GM18517 (cell line): ENCODE data around the gene SLC8B1.

ENCODE experiments used
- ATAC-seq: cut with Tn5 transposase; IDR thresholded peaks from one replicate; pipeline ENCODE4 v1.9.1; 2021; ENCODE audit warnings: mild to moderate bottlenecking, moderate library complexity; ENCODE audit not compliant: unreplicated experiment

The SLC8B1 gene

GRCh38 chr12:113325916-113326315, 9.0 kb downstream of the SLC8B1 start:
- ATAC-seq, result no peak

DNA sequence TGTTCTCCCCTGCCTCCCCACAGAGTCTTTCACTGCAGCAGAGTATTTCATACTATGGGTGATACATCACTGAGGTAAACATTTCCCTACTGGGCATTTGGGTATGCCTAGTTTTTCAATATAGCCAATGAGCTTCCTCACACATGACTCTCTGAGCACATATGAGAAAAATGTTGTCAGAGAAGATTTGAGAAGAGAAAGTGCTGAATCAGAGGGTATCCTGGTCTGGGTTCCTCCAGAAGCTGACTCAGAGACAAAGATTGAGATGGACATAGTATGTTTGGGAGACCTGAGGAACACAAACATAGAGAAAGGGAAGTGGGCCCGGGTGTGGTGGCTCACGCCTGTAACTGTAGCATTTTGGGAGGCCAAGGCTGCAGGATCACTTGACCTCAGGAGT, 12.6 kb downstream of the SLC8B1 start:
- ATAC-seq, result no peak

GRCh38 chr12:113320401-113320800, 14.5 kb downstream of the SLC8B1 start:
- no peak for ATAC-seq

DNA sequence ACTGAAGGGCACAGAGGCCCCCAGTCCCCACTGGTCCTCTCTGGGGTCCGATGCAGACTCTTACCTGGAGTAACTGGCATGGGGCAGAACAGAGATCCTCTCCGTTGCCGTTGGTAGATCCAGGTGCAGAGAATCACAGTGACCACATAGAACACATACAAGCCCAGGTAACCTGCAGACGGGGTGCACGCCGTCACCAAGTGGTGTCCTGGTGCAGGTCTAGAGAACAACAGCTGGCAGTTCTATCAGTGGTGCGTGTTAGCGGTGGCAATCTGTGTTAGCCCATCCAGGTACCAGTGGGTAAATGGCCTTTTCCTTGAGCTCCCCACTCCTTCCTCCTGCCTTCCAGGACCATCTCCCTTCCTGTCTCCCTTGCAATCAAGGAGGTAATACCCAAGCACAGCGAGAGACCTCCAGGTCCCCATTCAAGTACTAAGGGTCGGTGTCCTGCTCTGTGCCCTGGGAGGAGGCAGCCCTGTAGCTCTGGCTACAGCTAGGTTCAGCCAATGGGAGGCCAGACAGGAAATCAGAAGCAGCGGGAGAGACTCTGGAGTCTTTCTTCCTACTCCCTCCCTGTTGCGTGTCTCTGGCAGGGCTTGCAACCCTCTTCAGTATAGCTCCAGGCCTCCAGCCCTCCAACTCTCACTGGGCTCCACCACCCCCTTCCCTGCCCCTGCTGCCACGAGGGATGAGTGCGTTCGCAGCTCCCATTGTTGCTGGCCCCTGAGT, 15.8 kb downstream of the SLC8B1 start:
- no peak for ATAC-seq

DNA sequence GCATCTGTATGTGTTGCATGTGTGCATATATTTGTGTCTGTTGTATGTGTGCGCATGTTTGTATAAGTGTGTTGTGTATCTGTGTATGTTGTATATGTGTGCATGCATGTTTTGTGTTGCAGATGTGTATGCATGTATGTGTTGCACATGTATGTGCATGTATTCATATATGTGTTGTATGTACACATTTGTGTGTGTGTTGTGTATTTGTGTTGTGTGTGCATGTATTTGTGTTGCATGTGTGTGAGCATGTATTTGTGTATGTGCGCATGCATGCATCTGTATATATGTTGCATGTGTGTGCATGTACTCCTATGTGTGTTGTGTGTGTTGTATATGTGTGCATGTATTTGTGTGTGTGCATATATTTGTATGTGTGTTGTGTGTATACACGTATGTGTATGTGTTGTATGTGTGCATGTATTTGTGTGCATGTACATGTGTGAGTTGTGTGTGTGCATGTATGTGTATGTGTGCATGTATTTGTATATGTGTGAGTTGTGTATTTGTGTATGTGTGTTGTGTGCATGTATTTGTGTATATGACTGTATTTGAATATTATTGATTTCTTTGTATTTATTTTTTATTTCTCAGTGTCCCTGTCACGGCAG, 16.8 kb downstream of the SLC8B1 start:
- no peak for ATAC-seq

DNA sequence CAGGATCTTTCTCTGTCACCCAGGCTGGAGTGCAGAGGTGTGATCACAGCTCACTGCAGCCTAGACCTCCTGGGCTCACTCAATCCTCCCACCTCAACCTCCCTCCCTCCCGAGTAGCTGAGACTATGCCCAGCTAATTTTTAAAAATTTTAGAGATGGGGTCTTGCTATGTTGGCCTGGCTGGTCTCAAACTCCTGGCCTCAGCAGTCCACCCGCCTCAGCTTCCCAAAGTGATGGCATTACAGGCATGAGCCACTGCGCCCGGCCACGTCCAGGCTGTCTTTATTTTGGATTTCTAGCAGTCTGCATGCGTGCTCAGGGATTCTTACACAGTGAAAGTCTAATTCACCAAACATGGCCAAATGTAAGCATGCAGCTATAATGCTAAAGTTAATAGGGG, 17.8 kb downstream of the SLC8B1 start:
- no peak for ATAC-seq

DNA sequence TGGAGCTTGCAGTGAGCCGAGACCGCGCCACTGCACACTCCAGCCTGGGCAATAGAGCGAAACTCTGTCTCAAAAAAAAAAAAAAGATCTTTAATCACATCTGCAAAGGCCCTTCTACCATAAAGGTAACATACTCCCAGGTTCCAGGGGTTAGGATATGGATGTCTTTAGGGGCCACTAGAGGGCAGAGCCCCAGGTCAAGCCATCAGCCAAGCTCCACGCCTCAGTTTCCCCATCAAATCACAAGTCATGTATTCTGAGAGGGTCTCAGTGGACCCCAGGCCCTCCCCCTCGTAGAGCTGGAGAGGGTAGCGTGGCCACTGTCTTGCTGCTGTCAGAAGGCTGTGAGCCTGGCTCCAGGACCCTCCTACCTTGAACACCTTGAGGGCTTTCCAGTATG, 18.8 kb downstream of the SLC8B1 start:
- no peak for ATAC-seq

- no peak for ATAC-seq
These were observed 19.6 kb downstream of the SLC8B1 start for GRCh38 chr12:113315358-113315757.

DNA sequence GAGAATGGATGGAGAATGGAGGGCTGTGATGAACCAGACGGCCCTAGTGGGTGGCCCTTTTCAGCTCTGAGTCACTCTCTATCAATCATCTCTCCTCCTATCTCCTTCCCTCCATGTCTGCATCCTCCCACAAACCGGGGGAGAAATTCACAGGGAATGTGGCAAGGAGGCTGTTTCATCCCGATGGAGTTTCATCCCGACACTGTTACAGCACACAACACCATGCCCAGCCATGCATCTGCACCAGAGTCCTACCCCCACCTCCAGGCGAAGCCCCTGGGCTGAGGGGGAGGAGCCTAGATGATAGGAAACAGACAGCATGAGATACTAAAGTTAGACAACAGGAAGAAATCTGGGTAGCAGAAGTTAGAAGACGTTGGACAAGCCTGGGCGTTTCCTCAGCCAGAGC, 20.8 kb downstream of the SLC8B1 start:
- no peak for ATAC-seq

DNA sequence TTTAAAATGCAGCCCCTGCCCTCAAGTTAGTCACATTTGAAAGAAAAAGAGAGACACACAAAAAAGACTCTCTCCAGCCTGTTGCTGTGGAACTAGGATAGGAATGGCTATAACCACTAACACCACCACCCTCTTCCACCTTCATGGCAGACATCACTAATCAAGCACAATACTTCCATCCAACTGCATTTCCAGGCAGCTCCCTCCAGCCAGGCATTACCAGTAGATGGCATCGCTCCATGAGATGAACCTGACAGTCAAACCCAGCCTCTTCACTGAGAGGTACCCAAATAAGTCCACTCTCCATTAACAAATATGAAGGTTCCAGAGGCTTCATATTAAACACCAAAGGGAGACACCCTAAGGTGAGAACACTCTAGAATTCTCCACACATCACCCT, 24.4 kb downstream of the SLC8B1 start:
- ATAC-seq, result no peak

DNA sequence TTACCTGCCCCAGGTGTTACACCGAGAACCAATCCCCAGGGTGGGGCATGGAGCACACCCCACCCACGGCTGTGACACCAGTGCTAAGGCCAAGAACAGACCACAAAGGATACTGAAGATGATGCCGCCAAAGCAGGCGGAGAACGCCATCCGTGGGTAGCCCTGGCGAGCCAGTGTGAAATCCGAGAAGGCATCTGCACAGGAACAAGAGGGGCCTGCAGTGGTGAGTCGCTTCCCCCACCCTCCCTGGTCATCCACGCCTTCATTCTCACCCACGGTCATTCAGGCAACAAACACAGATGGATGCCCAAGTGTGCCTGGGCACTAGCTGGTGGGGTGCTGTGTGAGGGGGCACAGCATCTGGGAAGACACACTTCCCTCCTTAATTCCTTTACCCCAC, 28.5 kb downstream of the SLC8B1 start:
- no peak for ATAC-seq

DNA sequence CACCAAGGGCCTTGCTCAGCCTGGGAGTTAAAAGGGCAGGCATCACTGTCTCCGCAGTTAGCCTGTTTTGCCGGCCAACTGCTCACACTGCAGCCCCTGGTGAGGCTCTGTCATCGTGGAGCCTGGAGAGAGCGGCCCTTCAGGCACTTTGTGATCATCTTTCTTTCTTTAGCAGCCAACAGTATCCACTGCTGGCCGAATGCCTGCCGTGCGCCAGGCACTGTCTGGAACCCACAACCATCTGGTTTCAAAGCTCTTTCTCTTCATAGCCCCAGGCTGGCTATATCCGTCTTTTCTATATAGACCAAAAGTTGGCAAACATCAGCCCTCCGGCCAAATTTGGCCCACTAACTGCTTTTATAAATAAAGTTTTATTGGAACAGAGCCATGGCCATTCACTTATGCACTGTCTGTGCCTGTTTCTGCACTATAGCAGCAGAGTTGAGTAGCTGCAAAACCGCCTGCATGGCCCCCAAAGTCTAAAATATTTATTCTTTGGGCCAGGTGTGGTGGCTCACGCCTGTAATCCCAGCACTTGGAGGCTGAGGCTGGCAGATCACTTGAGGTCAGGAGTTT, 29.5 kb downstream of the SLC8B1 start:
- ATAC-seq, result no peak

DNA sequence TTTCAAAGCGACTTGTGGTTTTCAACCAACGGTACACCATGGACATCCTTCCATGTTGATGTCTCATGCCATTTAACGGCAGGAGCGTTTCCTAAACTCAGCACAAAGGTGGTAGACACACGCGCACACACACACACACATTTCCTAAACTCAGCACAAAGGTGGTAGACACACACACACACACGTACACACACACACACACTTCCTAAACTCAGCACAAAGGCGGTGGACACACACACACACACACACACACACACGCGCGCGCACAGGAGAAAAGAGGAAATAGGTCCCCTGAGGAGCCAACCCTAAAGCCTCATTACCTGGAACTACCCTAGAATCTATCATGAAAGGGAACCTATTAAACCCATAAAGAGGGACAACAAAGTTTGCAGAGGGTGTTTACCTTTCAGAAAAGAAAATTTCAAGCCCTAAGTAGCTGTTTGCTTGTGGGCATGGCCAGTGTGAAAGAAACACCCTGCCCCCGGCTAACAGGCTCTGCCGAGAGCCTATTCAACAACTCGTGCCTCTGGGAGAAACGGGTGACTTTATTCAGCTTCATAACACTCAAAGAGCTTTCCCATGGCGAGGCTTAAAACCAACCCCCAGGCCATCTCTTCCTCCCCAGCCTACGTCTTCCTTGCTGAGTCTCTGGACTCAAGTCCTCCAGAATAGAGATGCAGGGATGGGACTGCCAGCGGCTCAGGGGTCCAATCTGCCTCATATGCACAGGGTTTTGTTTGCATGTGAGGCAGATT, 31.8 kb downstream of the SLC8B1 start:
- no peak for ATAC-seq

DNA sequence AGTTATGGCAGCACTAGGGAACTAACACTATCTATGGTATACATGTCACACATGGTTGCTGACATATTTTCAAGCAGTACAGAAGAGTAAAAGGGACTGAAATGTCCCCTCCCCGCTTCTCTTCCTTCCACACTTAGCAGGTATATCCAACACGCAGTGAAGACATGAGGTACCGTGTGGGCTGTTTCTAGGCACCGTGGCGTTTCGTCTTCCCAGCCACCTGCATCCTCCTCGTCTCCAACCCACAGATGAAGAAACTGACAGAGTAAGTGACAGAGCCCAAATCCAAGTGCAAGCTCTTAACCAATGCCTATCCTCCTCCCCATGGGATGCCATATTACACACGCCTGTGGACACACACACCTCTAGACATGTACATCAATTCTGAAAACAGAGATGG, 32.4 kb downstream of the SLC8B1 start:
- ATAC-seq, result no peak

- ATAC-seq, result no peak
These were observed 33.1 kb downstream of the SLC8B1 start for GRCh38 chr12:113301811-113302210.

DNA sequence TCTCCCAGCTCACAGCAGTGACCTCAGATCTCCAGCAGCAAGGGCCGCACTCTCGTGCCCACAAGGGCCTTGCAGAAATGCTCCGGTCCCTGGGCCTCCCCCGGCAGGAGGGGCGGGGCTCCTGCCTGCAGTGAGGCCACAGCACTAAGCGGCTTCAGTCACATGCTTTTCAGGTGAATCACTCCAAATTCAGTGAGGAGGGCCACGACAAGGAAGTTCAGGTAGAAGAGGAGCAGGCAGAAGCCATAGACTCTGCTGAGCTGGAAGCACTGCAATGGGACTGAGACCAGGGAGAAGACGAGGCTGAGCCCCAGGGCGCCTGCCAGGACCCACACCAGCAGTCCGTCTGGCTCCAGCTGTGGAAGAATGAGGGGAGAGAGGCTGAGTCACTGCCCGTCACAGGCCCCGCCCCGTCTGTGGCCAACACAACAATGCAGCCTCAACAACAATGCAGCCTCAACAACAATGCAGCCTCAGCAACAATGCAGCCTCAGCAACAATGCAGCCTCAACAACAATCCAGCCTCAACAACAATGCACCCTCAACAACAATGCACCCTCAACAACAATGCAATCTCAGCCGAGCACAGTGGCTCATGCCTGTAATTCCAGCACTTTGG, 35.2 kb downstream of the SLC8B1 start:
- ATAC-seq, result no peak

- ATAC-seq, result no peak
These were observed 35.9 kb downstream of the SLC8B1 start for GRCh38 chr12:113298861-113299545.

- ATAC-seq, result no peak
These were observed 36.5 kb downstream of the SLC8B1 start for GRCh38 chr12:113298472-113298817.

DNA sequence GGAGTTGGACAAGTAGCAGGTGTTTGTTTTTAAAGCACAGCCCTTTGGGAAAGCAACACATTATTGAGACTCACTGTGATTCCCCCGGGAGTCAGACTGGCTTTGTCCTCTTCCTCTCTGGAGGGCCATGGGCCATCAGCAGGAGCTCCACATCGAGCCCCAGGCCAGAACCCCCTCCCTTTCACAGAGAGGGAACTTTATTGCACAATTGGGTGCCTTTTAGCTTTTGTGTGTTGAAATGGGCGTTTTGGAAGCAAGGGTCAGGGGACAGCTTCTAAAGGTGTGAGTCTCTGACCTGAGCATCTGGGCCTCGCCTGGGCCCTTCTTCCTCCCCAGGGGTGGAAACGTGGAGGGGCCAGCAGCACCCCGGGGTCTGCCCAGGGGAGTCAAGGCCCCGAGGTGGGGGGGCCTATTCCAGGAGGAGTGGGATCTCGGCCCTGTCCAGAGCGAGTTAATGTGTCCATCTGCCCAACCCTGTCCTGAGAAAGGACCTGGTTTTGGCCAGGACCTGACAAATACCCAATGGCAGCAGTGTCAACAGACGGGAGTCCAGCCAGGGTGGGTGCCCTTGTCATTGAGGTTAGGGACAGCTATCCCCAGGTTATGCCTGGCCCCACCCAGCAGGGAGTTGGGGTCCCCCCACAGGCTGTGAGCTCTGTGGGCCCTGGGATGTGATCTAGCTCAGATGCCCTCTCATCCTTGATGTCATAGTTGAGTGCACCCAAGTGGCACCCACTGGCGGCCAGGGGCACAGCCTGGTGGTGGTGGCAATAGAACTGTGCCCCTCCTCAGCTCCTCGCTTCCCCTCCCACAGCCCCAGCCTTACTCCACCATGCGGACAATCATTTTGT, 37.1 kb downstream of the SLC8B1 start:
- ATAC-seq, result no peak

GRCh38 chr12:113297214-113297587, 37.7 kb downstream of the SLC8B1 start:
- ATAC-seq, result no peak
